ENCODE data around the gene RAPGEF5.

Gene RAPGEF5

DNA sequence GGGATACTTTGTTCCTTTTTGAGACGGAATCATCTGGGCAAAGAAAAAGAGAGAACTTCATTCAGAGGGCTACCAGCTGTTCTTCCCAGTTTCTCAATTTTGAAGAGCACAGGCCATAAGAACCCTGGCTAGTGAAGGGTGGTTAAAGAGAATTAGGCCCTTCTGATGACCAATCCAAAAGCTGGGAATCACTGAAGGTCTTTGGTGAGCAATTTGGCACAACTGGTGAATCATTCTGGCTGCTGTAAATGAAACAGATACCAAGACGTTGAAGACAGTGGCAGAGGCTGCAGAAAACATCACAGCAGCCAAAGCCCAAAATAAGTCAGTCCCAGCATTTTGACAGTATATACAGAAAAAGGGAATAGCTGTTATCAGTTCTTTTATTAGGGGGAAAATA is 5.1 kb downstream of the RAPGEF5 start:
- H3K4me3 ChIP-seq (ENCODE audit: low read depth, low read length): no peak overlapping the region
- no peak for DNase-seq
- no peaks in the 10 kb centered on the region for H3K36me3 ChIP-seq (replicated peaks)
- H3K27ac ChIP-seq: no peak overlapping the region
- TF ChIP-seq, protein P1, sequence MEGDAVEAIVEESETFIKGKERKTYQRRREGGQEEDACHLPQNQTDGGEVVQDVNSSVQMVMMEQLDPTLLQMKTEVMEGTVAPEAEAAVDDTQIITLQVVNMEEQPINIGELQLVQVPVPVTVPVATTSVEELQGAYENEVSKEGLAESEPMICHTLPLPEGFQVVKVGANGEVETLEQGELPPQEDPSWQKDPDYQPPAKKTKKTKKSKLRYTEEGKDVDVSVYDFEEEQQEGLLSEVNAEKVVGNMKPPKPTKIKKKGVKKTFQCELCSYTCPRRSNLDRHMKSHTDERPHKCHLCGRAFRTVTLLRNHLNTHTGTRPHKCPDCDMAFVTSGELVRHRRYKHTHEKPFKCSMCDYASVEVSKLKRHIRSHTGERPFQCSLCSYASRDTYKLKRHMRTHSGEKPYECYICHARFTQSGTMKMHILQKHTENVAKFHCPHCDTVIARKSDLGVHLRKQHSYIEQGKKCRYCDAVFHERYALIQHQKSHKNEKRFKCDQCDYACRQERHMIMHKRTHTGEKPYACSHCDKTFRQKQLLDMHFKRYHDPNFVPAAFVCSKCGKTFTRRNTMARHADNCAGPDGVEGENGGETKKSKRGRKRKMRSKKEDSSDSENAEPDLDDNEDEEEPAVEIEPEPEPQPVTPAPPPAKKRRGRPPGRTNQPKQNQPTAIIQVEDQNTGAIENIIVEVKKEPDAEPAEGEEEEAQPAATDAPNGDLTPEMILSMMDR (IDR thresholded peaks at IDR 0.05; ENCODE audit: low read depth, low read length, missing control alignments): no peak
- in situ Hi-C loops (cut with HindIII; ENCODE audit: low pct_ligation_motif_present, low sequenced_read_pairs): no loop called here
- no peaks in the 10 kb centered on the region for H3K27me3 ChIP-seq (replicated peaks)

DNA sequence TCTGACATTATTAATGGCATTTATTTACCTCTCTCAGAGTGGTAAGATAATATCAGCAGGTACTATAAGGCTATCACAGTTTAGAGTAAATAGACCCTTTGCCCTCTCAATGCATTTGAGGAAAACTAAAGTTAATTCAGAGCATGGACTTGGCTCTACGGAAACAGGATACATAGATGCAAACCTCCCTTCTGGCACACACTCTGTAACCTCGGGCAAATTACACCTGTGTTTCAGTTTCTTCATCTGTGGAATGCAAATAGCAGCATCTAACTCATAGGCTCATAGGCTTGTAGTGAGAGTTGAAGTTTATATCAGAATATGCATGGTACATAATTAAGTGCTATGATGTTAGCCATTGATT is 5.6 kb downstream of the RAPGEF5 start:
- DNase-seq: no peak
- Histone ChIP-seq H3K36me3 (replicated peaks) (no peaks in the 10 kb centered on the region), H3K4me3 (ENCODE audit: low read depth, low read length) (no peak overlapping the region), H3K27ac (no peak overlapping the region), H3K27me3 (replicated peaks) (no peaks in the 10 kb centered on the region)
- in situ Hi-C loops (cut with HindIII; ENCODE audit: low pct_ligation_motif_present, low sequenced_read_pairs): no loop called here
- TF ChIP-seq, protein P1 (IDR thresholded peaks at IDR 0.05; ENCODE audit: low read depth, low read length, missing control alignments): no peak

DNA sequence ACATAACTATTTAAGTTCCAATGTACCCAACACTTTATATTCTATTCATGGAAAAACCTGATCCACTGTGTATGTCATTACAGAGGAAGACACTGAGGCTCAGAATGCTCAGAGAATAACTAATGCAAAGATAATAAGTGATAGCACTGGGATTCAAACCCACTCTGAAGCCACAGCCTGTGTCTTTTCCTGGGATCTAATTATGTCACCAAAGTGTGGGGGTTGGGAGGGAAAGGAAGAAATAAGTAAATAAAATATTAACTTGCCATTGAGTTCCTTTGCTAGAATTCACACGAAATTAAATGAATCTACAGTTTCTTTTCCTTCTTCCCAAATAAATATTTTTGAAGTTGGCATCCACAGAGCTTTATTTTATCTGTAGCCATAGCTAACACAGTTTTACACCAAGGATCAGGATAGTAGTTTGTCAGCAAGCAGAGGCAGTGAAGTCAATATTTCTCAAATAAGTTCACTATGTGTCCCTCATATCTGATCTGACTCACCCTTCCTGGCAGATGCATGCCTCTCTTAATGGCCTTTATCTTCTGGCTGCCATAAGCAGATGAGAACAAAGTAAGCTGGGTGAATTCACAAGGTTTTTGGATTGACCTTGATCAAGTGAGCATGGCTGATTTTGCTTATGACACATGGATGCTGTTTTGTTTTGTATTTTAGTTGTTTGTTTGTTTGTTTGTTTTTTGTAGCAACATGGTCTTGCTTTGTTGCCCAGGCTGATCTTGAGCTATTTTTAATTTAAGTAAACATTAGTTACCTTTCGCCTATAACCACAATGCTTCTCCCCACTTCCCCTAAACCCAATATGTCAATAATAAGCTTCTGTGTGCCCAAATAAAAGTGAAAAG is 6.3 kb downstream of the RAPGEF5 start:
- in situ Hi-C loops (cut with HindIII; ENCODE audit: low pct_ligation_motif_present, low sequenced_read_pairs): no loop called here
- H3K27ac ChIP-seq: no peak overlapping the region
- H3K27me3 ChIP-seq (replicated peaks): no peaks in the 10 kb centered on the region
- no peak overlapping the region for H3K4me3 ChIP-seq (ENCODE audit: low read depth, low read length)
- TF ChIP-seq, protein P1 (IDR thresholded peaks at IDR 0.05; ENCODE audit: low read depth, low read length, missing control alignments): no peak
- no peaks in the 10 kb centered on the region for H3K36me3 ChIP-seq (replicated peaks)
- DNase-seq: peak; percentile 76

GRCh38 chr7:22348379-22348778 is 8.6 kb downstream of the RAPGEF5 start:
- no peak overlapping the region for H3K4me3 ChIP-seq (ENCODE audit: low read depth, low read length)
- TF ChIP-seq, protein P1 (IDR thresholded peaks at IDR 0.05; ENCODE audit: low read depth, low read length, missing control alignments): no peak
- no peaks in the 10 kb centered on the region for H3K27me3 ChIP-seq (replicated peaks)
- DNase-seq: peak; percentile 46
- H3K36me3 ChIP-seq (replicated peaks): no peaks in the 10 kb centered on the region
- in situ Hi-C loops (cut with HindIII; ENCODE audit: low pct_ligation_motif_present, low sequenced_read_pairs): no loop called here
- no peak overlapping the region for H3K27ac ChIP-seq

DNA sequence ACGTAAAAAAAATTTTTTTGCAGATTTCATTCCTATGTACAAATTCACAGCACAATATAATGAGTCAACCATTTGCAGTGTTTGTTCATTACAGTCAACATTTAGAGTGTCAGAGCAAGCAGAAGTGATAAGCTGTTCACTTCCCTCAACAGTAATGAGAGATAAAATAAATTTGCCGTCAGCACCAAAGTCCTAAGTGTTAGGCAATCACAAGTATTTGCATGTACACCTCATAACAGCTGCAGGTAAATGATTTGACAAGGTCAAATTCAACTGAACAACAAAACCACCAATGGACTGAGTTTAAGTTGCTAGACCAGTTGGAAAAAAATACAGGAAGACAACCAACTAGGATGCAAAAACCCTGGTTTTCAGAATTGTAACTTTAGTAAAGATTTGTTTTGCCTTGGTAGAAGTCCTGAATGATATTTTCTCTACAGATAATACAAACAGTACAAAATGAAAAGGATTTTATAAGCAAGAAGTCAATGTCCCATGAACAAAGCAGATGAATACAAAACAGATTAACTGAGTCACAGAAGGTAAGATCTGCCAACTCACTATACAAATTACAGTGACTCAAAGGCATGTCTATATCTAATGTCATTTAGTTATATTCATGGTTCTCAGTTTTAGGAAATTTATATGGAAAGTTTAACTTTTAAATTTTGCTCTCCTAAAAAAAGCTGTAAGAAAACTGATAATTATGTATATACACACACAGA is 10.4 kb downstream of the RAPGEF5 start:
- H3K36me3 ChIP-seq (replicated peaks): no peaks in the 10 kb centered on the region
- DNase-seq: no peak

More for the DNA sequence above, 10.4 kb downstream of the RAPGEF5 start:
- H3K4me3 ChIP-seq (ENCODE audit: low read depth, low read length): no peak overlapping the region
- no peaks in the 10 kb centered on the region for H3K27me3 ChIP-seq (replicated peaks)
- in situ Hi-C loops (cut with HindIII; ENCODE audit: low pct_ligation_motif_present, low sequenced_read_pairs): no loop called here
- TF ChIP-seq, protein P1 (IDR thresholded peaks at IDR 0.05; ENCODE audit: low read depth, low read length, missing control alignments): no peak
- no peak overlapping the region for H3K27ac ChIP-seq

Data from brain microvascular endothelial cell (primary cell).